Mononuclear cell (primary cell): Measurements from ENCODE around the gene LY6G6C. TPM values are rescaled to one million over a fixed set of nuclear protein-coding genes. Genes with fewer than 3 reads are reported as not detected.

Experiments used
- H3K27me3 ChIP-seq: 2 replicates; pipeline ENCODE4 v1.6.0; 2011; ENCODE audit warnings: low read length, control low read depth; ENCODE audit not compliant: insufficient read depth
- H3K4me1 ChIP-seq: 2 replicates; pipeline ENCODE4 v1.5.1; 2011; ENCODE audit warnings: mild to moderate bottlenecking, low read length, control low read depth; ENCODE audit not compliant: insufficient read depth
- H3K4me3 ChIP-seq: 2 replicates; pipeline ENCODE4 v1.5.1; 2011; ENCODE audit warnings: mild to moderate bottlenecking, low read length, moderate library complexity
- H3K9me3 ChIP-seq: 2 replicates; pipeline ENCODE4 v1.5.1; 2011; ENCODE audit warnings: low read depth, mild to moderate bottlenecking, control low read depth, low read length
- total RNA-seq: library from RNA; depleted of rRNA; stranded (reverse); fragments of >200 nt; gene quantifications from one replicate; pipeline ENCODE4 v1.2.3, GENCODE V29; 2012

LY6G6C gene
- total RNA-seq, 1 donor = not detected

DNA sequence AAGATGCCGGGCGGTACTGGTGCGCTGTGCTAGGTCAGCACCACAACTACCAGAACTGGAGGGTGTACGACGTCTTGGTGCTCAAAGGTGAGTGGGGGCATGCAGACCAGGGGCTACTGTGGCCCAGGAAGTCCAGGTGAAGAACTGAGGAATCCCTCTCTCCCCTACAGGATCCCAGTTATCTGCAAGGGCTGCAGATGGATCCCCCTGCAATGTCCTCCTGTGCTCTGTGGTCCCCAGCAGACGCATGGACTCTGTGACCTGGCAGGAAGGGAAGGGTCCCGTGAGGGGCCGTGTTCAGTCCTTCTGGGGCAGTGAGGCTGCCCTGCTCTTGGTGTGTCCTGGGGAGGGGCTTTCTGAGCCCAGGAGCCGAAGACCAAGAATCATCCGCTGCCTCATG lies 13.8 kb downstream of the LY6G6C start:
- H3K27me3 ChIP-seq = no peaks in the 10 kb centered on the region
- H3K9me3 ChIP-seq = no peaks in the 10 kb centered on the region
- H3K4me3 ChIP-seq = no peak overlapping the region
- peaks cover 23% of the 10 kb centered on the region for H3K4me1 ChIP-seq

DNA sequence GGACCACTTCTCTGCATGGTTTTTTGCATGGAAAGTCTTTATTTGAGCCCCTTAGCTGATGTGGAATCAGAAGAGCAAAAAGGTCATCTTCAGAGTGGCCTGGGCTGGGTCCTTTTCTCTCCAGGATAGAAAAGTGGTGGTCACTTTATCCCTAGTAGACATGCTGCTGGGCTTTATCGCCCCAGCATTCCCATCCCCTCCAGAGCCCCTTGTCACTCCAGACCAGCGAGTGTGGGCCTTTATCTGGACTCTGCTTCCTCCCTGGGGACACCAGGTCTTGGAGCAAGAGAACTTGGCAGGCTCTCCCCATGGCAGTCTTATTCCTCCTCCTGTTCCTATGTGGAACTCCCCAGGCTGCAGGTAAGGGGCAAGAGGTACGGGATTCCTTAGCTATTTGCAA lies 14.9 kb downstream of the LY6G6C start, which contains the start of gene LY6G6F:
Gene LY6G6F, plus strand, starts transcription at position 268 of the 400 bp plus-strand sequence. Its CDS starts 41 bp downstream, at position 309.
- H3K4me3 ChIP-seq = no peak within 1 kb of the TSS
- H3K9me3 ChIP-seq = no peaks in the 10 kb centered on the region
- no peaks in the 10 kb centered on the region for H3K27me3 ChIP-seq
- H3K4me1 ChIP-seq = peaks cover 28% of the 10 kb centered on the region

DNA sequence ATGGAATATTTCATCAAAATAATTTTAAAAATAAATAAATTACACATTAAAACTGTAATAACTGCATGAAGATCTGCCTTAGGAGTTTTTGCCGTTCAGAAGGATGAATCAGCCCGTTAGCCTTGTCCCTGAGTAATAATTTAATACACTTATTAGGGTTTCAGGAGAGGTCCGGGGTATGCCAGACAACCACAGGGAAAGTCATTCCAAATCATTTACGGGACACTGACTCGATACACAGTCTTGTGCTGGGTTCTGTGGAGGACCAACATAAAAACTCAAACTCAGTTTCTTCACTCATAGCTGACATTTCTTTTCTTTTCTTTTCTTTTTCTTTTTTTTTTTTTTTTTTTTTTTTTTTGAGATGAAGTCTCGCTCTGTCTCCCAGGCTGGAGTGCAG lies 15.6 kb downstream of the LY6G6C start:
- Histone ChIP-seq H3K4me1 (peaks cover 28% of the 10 kb centered on the region), H3K27me3 (no peaks in the 10 kb centered on the region), H3K9me3 (no peaks in the 10 kb centered on the region), H3K4me3 (no peak overlapping the region)

DNA sequence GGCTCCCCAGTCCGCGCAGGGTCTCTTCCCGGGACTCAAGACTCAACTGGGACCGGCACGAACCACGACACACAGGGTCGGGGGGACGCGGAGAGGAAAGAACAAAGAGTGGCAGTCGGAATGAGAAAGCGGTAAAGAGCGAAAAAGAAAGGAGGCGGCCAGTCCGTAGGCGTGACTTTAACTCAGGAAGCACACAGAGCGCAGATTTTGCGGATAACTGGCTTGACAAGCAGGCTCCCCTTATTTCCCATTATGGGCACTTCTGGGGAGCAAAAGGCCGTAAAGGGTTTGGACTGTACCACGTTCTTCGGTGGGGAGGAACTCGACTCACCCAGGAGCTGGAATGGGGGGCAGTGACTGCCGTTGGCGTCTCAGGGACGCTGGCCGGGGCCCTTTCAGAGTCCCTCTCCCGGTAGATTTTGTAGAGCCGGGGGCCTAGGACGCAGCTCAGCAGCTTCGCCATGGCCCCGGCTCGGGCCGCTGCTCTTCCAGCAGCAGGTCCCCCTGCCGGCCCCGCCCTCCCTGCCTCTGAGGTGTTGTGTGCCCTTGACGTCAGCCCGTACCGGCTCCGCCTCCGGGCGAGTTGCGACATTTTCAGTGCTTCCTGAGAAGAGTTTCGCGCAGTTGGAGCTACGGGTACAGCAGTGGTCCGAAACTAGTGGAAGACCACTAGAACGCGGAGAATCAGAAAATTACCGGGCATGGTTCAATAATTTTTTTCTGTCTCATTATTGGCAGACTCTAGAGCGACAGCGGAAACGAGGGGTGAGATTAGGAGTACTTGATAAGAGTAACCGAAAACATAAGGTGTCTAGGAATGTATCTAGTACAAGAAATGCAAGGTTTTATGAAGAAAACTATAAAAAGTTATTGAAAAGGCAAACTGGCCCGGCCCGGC lies 18.5 kb downstream of the LY6G6C start, which contains the start of gene ABHD16A:
Gene ABHD16A, minus strand, starts transcription at position 506 of the 898 bp plus-strand sequence. Its CDS starts 43 bp downstream, at position 463.
- H3K4me1 ChIP-seq = peaks cover 26% of the 10 kb centered on the region
- H3K9me3 ChIP-seq = no peaks in the 10 kb centered on the region
- no peaks in the 10 kb centered on the region for H3K27me3 ChIP-seq
- peak within 1 kb of the TSS; percentile 92 for H3K4me3 ChIP-seq

DNA sequence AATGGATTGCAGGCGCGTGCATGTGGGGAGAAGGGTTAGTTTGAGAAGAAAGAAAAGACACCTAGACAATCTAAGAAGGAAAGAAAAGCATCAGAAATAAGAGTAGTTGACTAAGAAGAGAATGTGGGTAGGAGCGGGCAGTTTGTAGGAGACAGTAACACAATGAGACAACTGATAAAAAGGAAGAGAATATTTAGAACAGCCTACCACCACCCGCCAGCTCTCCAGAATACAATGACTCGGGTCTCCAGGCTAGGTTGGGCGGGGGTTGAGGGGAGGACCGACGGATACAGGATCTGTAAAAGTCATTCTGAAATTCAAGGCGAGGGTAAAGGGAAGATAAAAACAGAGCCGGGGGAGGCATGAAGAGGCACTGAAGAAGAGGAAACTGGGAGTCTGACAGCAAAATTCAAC lies 19.1 kb downstream of the LY6G6C start:
- H3K4me1 ChIP-seq = peaks cover 26% of the 10 kb centered on the region
- H3K9me3 ChIP-seq = no peaks in the 10 kb centered on the region
- H3K27me3 ChIP-seq = no peaks in the 10 kb centered on the region
- H3K4me3 ChIP-seq = peak overlapping the region; percentile 92

DNA sequence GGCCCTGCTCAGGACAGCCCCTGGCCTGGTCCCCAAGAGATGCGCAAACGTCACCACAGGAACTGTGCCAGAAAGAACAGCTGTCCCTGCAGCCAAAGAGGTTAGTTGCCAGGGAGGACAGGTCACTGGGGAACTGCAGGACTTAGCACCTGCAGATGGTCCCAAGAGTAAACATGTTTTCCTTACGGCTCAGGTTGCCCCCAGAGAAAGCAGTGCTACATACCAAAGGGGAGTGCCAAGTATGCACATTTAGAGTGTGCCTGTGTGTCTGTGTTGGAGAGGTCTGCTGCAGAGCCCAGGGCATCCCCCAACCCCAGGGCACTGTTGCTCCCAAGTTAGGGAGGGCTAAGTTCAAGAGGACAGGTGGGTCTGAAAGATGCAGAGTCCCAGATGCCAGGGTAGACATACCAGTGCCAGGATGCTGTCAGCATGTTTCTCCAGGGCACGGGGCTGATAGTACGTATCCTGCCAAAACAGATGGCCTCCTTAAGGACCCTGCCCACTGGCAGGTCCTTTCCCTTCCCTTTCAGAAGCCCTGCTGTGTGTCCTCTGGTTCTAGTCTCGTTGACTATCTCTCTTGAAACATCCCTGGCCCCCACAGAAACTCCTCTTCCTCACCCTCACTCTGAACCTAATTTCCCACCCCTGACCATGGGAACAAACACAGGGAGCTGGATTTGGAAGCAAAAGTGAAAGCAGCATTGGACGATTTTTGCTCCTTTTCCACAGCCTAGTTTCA lies 19.7 kb downstream of the LY6G6C start:
- Histone ChIP-seq H3K27me3 (no peaks in the 10 kb centered on the region), H3K4me3 (peak overlapping the region; percentile 92), H3K9me3 (no peaks in the 10 kb centered on the region), H3K4me1 (peaks cover 26% of the 10 kb centered on the region)

DNA sequence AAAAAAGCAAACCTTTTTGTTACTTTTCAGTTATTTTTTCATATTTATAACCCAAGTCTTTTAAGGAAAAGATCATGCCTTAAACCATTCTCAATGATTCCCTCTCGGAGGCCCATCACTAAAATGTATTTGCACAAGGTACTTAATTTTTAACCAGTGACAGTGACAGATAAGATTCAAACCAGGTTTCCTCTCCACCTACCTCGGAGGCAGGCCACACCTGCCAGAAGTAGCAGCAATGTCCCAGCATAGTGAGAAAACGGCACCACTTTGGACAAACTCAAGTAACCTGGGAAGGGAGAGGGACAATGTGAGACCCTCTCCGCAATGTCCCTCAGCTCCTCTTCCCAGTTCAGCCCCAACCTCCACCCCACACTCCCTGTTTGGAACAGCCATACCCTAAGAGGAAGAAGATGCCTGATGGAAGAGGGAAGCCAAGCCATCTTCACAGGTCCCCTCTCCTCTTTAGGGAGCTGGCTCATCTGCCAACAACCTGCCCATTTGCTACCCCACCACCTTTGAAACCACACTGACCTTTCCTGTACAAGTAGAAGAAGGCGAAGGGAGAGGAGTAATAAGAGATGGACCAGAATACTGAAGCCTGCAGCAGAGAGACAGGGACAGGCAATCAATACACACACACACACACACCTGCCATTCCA lies 20.7 kb downstream of the LY6G6C start:
- Histone ChIP-seq H3K27me3 (no peaks in the 10 kb centered on the region), H3K9me3 (no peaks in the 10 kb centered on the region), H3K4me1 (peaks cover 26% of the 10 kb centered on the region), H3K4me3 (no peak overlapping the region)

DNA sequence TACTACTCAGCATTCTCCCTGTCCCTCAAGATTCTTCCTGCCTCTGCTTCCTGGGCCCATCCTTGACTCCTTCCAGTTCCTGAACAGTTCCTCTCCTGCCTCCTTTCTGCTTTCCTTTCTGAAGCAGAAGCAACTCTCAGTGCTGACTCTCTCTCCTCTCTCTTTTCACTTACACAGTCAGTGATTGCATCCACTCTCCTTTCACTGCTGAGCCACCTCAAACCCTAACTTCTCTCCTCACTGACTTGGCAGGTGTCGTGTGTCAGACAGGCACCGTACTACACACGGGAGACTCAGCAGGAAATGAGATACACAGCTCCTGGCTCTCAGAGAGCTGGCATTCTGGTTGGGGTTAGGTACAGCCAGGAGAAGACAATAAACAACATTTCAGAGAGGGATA lies 24.0 kb downstream of the LY6G6C start:
- H3K4me1 ChIP-seq = peaks cover 19% of the 10 kb centered on the region
- H3K27me3 ChIP-seq = no peaks in the 10 kb centered on the region
- no peak overlapping the region for H3K4me3 ChIP-seq
- H3K9me3 ChIP-seq = no peaks in the 10 kb centered on the region

DNA sequence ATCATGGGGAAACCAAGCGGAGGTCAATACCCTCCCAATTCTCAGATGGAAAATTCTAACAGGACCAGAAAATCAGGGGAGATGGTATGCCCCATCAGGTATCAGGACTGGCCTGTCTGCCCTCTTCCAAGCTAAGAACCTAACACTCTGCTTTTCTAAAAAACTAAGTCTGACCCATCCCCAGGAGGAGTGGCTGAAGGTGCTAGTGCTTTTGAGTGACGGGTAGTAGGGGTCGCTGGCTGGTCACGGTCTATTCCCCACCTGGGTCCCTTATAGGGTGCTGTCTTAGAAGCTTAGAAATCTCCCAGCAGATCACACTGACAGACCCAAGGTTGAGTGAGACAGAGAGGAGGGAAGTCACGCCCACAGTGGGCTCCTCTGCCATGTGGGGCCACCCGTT lies 28.0 kb downstream of the LY6G6C start:
- Histone ChIP-seq H3K9me3 (no peaks in the 10 kb centered on the region), H3K4me1 (peaks cover 12% of the 10 kb centered on the region), H3K27me3 (no peaks in the 10 kb centered on the region), H3K4me3 (no peak overlapping the region)

DNA sequence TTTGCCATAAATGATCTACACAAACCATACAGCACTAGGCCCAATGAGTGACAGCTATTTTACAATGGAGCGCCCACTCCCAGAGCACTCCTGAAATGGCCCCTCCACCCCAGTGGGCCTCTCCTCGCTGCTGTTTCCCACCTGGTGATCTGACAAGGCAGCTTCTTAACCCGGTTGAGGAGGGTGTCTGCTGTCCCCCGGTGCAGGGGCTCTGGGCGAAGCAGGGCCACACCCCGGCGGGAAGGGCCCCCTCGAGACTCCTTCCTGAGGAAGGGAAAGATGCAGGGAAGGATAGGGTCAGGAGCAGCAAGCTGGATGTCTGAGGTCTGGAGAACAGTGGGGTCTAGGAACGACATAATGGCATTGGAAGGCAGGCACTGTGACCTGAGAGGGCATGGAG lies 28.7 kb downstream of the LY6G6C start:
- Histone ChIP-seq H3K9me3 (no peaks in the 10 kb centered on the region), H3K27me3 (no peaks in the 10 kb centered on the region), H3K4me1 (peaks cover 12% of the 10 kb centered on the region), H3K4me3 (no peak overlapping the region)

DNA sequence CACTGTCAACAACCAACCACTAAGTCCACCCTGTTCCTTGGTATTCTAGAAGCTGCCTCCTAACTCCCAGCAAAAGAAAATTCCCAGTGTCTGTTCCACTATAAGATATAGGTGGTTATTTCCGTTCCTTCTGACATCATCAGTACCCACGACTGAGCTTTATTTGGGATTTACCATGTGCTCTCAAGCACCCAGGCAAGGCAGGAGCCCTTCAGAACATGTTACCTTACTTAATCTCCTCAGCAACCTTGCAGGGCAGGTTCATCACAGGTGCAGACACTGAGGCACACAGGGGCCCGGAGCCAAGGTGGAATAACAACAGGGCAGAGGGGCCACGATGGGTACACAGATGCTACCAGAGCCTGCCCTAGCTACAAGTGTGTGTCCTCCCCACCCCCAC lies 29.2 kb downstream of the LY6G6C start:
- Histone ChIP-seq H3K4me1 (peaks cover 12% of the 10 kb centered on the region), H3K4me3 (no peak overlapping the region), H3K27me3 (no peaks in the 10 kb centered on the region), H3K9me3 (no peaks in the 10 kb centered on the region)

DNA sequence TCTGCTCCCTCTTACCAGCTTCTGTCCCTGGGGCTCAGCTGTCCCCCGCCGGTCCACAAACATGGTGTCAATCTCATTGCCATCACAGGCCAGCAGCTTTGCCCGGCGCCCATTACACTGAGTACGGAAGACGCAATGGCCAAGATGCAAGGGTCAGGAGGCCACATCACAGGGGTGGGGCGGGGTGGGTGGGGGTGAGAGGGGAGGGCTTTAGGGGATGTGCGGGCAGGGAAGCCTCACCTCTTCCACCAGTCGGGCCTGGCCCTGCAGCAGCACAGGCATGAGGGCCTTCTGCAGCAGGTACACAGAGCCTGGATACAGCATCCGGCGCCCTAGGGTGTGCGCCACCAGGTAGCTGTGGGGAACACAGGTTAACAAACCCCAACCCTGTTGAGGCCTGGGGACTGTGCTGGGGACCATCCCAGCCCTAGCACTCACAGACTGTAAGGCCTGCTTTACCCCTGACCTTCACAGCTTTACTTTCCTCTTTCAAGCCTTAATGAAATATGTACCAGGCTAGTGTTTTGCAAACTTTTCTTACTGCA lies 29.9 kb downstream of the LY6G6C start:
- Histone ChIP-seq H3K9me3 (no peaks in the 10 kb centered on the region), H3K4me3 (no peak overlapping the region), H3K27me3 (no peaks in the 10 kb centered on the region), H3K4me1 (peaks cover 12% of the 10 kb centered on the region)

DNA sequence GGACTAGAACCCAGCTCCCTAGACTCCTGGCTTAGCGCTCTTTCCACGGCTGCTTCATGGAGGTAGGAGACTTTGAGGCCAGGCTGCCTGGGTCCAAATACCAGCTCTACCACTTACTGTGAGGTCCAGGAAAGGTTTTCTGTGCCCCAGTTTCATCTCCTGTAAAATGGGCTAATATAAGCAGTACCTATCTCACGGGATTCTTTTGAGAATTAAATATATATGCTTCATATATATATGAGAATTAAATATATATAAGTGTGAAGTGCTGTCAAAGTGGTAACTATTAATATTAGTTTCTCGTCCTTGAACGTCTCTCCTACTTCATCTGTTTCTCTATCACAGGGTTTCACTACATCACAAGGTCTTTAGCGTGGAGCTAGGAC lies 30.5 kb downstream of the LY6G6C start:
- Histone ChIP-seq H3K4me3 (no peak overlapping the region), H3K4me1 (peaks cover 12% of the 10 kb centered on the region), H3K27me3 (no peaks in the 10 kb centered on the region), H3K9me3 (no peaks in the 10 kb centered on the region)

DNA sequence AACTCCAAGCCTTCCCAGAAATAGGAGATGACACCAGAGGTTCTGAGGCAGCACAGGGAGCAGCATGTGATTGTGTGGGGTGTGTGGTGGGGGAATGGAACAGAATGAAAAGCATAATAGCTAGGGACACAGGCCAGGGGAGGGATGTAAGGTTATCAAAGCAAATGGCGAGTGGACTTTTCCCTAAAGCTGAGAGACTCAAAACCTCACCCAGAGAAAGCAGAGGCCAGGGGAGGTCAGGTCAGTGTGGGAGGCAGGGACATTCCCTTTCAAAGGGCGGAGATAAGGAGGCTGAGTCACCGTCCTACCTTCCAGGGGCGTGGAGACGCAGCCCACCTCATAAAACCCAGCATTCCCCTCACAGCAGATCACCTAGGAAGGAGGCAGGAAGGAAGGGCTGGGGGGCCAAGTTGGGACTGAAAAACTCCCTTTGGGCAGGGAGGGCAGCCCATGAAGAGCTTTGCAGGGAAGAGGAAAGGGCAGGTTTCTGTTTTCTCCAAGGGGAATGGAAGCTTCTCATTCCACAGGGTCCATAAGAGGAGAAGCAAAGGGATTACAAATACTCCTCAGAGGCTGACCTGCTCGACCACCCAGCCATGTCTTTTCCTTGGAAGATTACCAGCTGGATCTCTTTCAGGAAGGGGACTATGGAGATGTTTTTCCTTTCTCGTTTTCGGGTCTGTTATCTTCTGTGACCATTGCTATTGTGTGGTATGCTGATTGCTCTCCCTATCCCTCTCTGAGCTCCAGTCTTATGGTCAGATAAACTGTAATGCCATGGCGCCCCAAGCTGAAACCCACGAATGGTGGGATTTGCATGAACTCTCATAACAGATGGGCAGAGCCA lies 31.1 kb downstream of the LY6G6C start:
- Histone ChIP-seq H3K4me1 (peaks cover 12% of the 10 kb centered on the region), H3K27me3 (no peaks in the 10 kb centered on the region), H3K4me3 (no peak overlapping the region), H3K9me3 (no peaks in the 10 kb centered on the region)
